GM21390 (cell line): ENCODE measurements around the gene TTLL11.

Experiments used
- ATAC-seq: cut with Tn5 transposase; IDR thresholded peaks from one replicate; pipeline ENCODE4 v1.9.1; 2021; ENCODE audit not compliant: unreplicated experiment

TTLL11 gene

DNA sequence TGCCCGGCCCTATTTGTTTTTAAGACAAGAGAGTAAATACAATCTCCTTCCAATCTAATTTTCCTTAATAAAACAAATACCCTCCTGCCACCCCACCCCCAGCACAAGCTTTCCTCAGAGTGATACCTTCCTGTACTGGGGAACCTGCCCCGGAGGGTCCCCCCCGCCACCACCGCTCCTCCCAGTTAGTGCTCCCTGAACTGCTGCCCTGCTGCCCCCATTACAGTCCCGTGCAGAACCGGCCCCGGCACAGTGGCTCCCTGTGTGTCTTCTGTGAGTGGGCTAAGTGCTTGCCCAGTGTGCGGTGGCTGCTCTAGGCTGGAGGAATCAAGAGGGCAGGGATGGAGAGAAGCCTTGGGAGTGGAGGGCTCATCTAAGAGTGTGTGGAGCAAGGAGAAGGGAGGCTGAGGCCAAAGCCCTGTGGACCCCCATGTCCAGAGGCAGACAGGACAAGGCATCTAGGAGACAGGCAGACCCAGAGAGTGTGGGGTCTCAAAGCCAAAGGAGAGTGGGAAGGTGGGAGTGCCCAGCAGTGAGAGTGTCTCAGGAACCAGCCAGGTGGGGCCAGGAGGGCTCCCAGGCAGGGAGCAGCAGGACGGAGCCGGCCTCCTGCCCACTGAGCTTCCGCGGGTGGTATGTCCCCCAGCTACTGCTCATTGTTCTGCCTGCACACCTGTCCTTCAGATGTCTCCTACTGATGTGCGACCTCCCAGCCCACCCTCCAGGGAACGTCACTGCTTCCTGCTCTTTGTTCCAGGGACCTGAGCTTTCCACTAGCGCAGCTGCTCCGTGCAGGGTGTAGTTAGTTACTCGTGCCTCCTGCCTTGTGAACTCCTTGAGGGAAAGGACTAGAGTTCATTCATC, 312.7 kb downstream of the TTLL11 start:
- no peak for ATAC-seq

DNA sequence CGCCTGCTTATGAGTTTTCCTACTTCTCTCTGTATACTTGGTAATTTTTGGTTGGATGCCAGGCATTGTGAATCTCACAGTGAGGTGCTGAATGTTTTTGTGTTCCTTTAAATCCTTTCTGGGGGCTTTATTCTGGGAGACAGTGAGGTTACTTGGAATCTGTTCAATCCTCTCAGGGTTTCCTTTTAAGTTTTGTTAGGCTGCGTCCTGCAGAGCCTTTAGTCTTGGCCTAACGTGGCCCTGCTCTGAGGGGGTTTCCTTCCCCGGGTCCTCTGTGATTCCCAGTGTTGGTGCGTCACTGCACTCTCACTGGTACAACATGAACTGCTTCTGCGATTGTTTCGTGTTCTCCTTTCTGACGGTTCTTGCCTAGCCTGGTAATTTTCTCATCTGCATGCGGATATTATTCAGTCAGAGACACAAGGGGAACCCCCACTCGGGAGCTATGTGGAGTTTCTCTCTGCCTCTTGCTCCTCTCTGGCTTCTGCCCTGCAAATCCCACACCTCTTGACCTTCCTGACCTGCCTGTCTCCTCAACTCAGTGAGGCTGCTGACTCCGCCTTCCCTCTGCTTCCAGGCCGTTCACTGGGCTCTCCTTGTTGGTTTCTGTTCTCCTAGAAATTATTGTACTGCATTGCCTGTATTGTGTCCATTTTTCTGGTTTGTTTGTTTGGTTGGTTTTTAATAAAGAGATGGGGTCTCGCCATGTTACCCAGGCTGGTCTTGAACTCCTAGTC, 313.6 kb downstream of the TTLL11 start:
- ATAC-seq: no peak

DNA sequence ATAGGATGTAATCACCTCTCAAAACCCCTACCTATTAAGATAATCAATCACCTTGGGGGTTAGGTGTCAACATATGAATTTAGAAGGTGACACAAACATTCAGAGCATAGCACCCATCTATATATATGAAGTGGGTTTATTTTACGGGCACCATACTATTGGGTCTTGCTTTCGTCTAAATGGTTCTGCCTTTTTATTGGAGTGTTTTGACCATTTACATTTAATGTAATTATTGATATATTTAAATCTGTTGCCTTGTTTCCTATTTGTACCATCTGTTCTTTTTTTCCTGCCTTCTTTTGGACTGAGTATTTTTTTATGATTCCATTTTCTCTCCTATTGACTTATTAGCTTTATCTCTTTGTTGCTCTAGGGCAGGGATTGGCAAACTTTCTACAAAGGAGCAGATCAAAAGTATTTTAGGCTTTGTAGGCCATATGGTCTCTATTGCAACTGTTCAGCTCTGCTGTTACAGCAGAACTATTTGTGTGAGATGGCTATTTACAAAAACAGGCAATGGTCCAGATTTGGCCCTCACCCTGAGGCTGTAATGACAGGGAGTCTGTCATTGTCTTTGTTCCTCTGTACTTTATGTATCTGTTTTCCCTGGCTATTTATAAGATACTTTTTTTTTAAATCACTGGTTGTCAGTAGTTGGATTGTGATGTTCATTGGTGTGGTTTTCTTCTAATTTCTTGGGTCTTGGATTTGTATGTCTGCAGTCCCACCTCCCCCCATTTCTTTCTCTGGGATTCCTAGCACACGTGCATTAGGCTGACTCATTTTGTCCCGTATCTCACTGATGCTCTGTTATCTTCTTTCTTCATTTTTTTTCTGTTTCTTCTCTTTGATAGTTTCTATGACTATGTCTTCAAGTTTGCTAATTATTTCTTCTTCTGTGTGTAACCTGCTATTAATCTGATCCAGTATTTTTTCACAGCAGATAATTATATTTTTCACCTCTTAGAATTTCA, 314.6 kb downstream of the TTLL11 start:
- no peak for ATAC-seq

DNA sequence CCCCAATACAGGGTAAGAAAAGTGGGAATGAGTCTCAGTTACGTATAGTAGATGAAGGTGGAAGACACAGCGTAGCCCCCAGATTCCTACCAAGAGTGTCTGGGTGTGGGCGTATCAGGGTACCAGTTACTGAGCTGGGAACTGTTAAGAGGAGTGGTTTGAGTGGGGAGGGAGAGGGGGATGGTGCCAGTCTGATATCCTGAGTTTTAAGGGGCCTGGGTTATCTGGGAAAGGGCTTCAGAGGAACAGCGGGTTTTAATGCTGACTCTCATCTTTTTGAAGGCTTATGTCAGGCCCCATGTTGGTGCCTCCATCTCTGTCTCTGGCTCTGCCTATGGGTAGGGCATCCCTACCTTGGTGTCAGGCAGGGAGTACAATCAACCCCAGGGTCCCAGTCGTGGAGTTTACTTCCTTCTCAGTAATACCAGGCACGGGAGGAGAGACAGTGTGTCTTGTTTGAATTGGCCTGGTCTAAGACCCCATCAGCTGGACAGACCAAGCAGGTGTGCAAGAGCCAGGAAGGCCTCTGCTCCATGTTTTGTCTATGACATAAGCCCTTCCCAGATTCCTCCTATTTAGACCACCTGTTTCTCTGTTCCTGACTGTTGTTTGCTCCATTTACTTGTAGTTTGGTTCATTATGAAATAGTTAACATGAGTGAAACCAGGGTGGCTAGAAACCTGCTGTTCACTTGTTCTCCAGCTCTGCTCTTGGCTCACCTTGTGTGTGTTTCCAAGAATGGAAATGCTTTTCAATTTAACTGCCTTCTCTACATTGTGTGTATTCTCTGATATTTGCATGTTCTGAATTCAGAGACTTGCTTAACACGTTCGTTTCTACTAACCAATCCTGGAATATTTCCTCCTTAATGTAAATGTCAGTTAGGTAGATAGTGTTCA, 316.1 kb downstream of the TTLL11 start:
- no peak for ATAC-seq

DNA sequence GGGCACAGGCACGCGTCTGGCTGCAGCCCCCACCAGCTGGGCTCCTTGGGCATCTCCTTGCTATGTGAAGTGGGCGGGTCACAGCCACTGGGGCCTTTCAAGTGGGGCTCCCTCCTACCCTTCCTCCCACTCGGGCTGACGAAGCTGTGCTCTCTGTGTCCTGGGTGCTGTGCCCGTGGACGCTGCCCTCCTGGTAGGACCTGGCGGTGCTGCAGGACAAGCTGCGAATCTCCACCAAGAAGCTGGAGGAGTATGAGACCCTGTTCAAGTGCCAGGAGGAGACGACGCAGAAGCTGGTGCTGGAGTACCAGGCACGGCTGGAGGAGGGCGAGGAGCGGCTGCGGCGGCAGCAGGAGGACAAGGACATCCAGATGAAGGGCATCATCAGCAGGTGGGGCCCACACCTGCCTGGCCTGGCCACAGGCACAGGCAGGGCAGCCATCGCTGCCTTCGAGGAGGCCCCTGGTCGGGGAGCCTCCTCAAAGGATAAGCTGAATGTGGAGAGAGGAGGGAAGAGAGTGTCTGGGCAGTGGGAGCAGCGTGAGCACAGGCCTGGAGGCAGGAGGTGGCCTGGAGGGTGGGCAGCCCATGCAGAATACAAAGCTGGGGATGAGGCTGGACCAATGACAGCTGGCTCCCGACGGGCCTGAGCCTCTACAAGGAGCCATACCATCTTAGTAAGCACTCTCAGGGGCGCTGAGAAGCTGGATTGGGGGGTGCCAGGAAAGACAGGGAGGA, 316.9 kb downstream of the TTLL11 start:
- ATAC-seq: no peak

DNA sequence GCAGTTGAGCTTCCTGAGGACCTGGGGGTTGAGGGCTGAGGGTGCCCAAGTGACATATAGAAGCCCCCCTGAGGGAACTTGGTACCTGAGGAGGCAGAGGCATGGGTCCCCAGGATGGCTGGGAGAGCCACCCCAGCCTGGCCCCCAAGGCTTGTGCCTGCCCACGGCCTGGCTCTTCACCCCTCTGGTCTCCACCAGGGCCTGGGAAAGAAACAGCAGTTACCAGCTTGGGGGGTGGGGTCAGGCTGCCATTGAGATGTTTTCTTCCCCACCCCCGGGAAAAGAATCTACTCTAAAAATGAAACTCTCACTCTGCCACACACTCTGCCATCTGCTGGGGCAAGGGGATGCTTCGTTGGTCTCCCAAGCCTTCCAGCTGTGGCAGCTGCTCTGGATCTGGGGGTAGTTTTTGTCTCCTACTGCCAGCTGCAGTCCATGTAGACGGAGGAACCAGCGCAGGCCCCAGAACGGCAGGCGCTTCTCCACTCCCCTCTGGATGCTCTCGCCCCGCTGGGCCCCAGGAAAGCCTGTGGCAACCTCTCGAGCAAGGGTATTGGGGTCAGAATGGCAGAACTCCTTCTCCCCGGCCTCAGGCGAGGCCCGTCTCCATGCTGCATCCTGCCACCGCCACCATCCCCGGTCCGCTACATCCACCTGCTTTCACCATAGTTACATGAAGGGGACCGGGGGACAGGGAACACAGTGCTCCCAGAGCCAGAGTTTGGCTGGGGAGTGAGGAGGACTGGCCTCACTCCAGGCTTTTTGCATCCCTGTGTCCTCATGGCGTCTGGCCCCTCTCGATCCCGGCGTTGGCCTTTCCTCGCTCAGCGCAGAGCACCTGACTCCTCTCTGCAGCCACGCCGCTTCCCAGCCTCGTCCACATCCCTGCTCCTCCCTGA, 318.1 kb downstream of the TTLL11 start:
- no peak for ATAC-seq

DNA sequence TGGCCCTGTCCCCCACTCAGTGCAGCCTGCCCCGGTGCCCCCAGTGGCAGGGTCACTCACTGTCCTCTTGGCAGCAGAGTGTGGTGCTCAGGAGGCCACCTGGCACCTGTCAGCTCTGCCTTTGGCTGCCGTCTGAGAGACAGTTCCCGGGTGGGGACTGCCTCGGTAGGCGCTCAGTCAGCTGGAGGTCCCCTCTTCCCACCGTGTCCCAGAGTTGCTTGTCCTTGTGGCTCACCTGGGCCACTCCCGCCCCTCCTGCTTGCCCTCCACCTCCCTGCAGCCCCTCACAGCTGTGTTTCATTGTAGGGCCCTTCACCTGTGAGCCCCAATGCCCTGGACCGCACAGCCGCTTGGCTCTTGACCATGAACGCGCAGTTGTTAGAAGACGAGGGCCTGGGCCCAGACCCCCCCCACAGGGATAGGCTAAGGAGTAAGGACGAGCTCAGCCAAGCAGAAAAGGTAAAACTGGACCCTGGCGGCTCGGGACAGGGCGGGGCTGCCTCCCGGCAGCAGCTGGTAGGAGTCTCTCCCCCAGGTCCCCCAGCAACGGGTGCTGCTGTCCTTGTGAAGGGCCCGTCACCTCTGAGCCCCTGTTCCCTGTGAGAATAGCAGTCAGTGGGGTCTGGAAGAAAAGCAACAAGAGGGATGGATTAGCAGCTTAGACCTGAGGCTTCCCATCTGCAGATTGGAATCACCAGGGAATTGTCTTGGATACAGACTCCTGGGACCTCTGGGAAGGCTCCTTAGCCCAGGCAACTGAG, 319.0 kb downstream of the TTLL11 start:
- ATAC-seq: no peak

DNA sequence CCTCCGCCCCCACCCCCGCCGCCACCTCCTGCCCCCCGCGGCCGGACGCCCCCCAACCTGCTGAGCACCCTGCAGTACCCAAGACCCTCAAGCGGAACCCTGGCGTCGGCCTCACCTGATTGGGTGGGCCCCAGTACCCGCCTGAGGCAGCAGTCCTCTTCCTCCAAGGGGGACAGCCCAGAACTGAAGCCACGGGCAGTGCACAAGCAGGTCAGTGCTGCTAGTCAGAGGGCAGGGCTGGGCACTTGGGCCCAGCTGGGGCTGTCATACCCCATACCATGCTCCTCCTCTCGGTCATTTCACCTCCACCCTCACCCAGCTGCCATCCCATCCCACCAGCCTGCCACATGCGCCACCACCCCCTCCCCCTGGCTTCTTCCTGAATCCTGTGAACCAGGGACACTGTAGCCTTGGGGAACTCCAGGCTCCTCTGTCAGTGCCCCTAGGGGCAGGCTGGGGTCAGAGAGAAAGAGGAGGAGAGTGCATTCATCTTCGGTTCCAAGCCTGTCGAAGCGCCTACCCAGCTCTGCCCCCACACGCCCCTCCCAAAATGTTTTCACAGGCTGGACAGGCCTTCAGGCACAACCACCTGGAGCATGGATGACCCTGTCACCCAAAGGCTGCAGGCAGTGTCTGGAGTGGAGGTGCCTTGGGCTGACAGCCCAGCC, 319.7 kb downstream of the TTLL11 start:
- no peak for ATAC-seq

DNA sequence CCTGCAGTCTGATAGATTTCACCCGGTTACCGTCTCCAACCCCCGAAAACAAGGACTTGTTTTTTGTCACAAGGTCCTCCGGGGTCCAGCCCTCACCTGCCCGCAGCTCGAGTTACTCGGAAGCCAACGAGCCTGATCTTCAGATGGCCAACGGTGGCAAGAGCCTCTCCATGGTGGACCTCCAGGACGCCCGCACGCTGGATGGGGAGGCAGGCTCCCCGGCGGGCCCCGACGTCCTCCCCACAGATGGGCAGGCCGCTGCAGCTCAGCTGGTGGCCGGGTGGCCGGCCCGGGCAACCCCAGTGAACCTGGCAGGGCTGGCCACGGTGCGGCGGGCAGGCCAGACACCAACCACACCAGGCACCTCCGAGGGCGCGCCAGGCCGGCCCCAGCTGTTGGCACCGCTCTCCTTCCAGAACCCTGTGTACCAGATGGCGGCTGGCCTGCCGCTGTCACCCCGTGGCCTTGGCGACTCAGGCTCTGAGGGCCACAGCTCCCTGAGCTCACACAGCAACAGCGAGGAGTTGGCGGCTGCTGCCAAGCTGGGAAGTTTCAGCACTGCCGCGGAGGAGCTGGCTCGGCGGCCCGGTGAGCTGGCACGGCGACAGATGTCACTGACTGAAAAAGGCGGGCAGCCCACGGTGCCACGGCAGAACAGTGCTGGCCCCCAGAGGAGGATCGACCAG, 320.4 kb downstream of the TTLL11 start:
- no peak for ATAC-seq
